ENCODE measurements around the gene TOMM40L. TPM values are rescaled to one million over a fixed set of nuclear protein-coding genes. Genes with fewer than 3 reads are reported as not detected.

The TOMM40L gene
- total and polyA plus RNA-seq, 2 donors (not counting 1 experiment from before 2014, with no cell fraction given), result 11.1 to 11.7 TPM

DNA sequence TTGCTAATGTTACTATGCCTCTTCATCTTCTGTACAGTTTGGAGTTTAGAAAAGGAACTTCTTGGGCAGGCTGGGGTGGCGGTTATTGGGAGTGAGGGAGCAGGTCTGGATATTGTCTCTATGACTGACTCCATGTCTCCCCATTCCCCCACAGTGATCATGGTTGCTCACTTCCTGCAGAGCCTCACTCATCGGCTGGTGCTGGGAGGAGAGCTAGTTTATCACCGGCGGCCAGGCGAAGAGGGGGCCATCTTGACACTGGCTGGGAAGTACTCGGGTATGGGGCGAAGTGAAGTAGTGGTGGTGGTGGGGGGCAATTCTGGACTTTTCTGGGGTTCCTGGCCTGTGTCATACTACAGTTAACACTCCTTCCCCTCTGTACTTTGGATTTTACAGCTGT lies 2.2 kb downstream of the TOMM40L start:
- H3K27ac ChIP-seq (ENCODE audit: insufficient read depth, low read length), result no peak overlapping the region
- no peak overlapping the region for H2AFZ ChIP-seq (ENCODE audit: low read length)
- no peaks in the 10 kb centered on the region for H3K9me3 ChIP-seq (ENCODE audit: control insufficient read depth, insufficient read depth, low read depth, low read length)
- no peak overlapping the region for H3K4me3 ChIP-seq (replicated peaks in 1 of 4; ENCODE audit: control extremely low read depth in 1 of 4, insufficient read depth in 1 of 4, low read depth in 3 of 4, low read length in 4 of 4)
- H3K27me3 ChIP-seq (ENCODE audit: control insufficient read depth, insufficient read depth, low read length), result no peaks in the 10 kb centered on the region
- H4K20me1 ChIP-seq (ENCODE audit: control insufficient read depth, extremely low read depth, insufficient read depth, low read length), result no peaks in the 10 kb centered on the region
- no peak for TF ChIP-seq CTCF (conservative IDR thresholded peaks at IDR 0.05 in 1 of 2, IDR thresholded peaks at IDR 0.05 in 1 of 2; ENCODE audit: low read depth in 1 of 2, low read length in 2 of 2)
- TF ChIP-seq EZH2 (IDR thresholded peaks at IDR 0.05; ENCODE audit: low read length, missing control alignments), result no peak
- DNase-seq (ENCODE audit: low read depth in 2 of 2), result no peak
- no peaks in the 10 kb centered on the region for H3K79me2 ChIP-seq (ENCODE audit: control insufficient read depth, insufficient read depth, low read length)
- no peak overlapping the region for H3K9ac ChIP-seq (ENCODE audit: insufficient read depth, low read length)
- no peak overlapping the region for H3K4me2 ChIP-seq (ENCODE audit: extremely low read depth, insufficient read depth, low read length)
- peaks cover 6% of the 10 kb centered on the region for H3K4me1 ChIP-seq (ENCODE audit: control insufficient read depth, extremely low read depth, insufficient read depth, low read length)
- H3K36me3 ChIP-seq (ENCODE audit: control insufficient read depth, insufficient read depth, low read length), result peaks cover 8% of the 10 kb centered on the region

DNA sequence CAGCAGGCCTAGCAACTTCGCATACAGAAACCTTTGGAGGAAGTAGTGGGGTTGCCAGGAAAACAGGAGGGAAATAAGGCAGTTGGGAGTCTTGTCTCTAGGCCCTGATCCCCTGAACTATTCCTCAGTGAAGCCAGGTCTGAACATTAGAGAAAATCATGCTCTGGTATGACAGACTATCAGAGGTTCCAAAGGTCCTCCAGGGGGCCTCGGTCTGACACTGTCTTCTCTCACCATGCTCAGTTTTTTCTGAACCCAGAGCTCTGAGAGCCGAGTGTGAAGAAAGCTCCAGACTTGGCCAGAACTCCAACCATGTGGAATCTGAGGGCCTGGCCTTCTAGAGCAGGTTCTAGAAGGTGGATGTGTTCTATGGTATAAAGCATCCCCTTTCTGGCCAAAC lies 4.0 kb downstream of the TOMM40L start:
- no peak for DNase-seq (ENCODE audit: low read depth in 2 of 2)
- Histone ChIP-seq H3K4me2 (ENCODE audit: extremely low read depth, insufficient read depth, low read length) (no peak overlapping the region), H3K27ac (ENCODE audit: insufficient read depth, low read length) (no peak overlapping the region), H2AFZ (ENCODE audit: low read length) (no peak overlapping the region), H3K79me2 (ENCODE audit: control insufficient read depth, insufficient read depth, low read length) (no peaks in the 10 kb centered on the region), H3K9ac (ENCODE audit: insufficient read depth, low read length) (no peak overlapping the region), H3K36me3 (ENCODE audit: control insufficient read depth, insufficient read depth, low read length) (peaks cover 8% of the 10 kb centered on the region), H3K4me1 (ENCODE audit: control insufficient read depth, extremely low read depth, insufficient read depth, low read length) (peaks cover 6% of the 10 kb centered on the region), H3K9me3 (ENCODE audit: control insufficient read depth, insufficient read depth, low read depth, low read length) (no peaks in the 10 kb centered on the region), H3K27me3 (ENCODE audit: control insufficient read depth, insufficient read depth, low read length) (no peaks in the 10 kb centered on the region), H4K20me1 (ENCODE audit: control insufficient read depth, extremely low read depth, insufficient read depth, low read length) (no peaks in the 10 kb centered on the region), H3K4me3 (replicated peaks in 1 of 4; ENCODE audit: control extremely low read depth in 1 of 4, insufficient read depth in 1 of 4, low read depth in 3 of 4, low read length in 4 of 4) (no peak overlapping the region)
- no peak for TF ChIP-seq CTCF (conservative IDR thresholded peaks at IDR 0.05 in 1 of 2, IDR thresholded peaks at IDR 0.05 in 1 of 2; ENCODE audit: low read depth in 1 of 2, low read length in 2 of 2)
- no peak for TF ChIP-seq EZH2 (IDR thresholded peaks at IDR 0.05; ENCODE audit: low read length, missing control alignments)

GRCh38 chr1:161230762-161231161 lies 4.9 kb downstream of the TOMM40L start:
- Histone ChIP-seq H2AFZ (ENCODE audit: low read length) (no peak overlapping the region), H3K4me1 (ENCODE audit: control insufficient read depth, extremely low read depth, insufficient read depth, low read length) (peaks cover 6% of the 10 kb centered on the region), H3K79me2 (ENCODE audit: control insufficient read depth, insufficient read depth, low read length) (no peaks in the 10 kb centered on the region), H3K4me3 (replicated peaks in 1 of 4; ENCODE audit: control extremely low read depth in 1 of 4, insufficient read depth in 1 of 4, low read depth in 3 of 4, low read length in 4 of 4) (no peak overlapping the region), H3K27ac (ENCODE audit: insufficient read depth, low read length) (no peak overlapping the region), H3K9me3 (ENCODE audit: control insufficient read depth, insufficient read depth, low read depth, low read length) (no peaks in the 10 kb centered on the region), H3K9ac (ENCODE audit: insufficient read depth, low read length) (no peak overlapping the region), H3K27me3 (ENCODE audit: control insufficient read depth, insufficient read depth, low read length) (no peaks in the 10 kb centered on the region), H3K4me2 (ENCODE audit: extremely low read depth, insufficient read depth, low read length) (no peak overlapping the region), H3K36me3 (ENCODE audit: control insufficient read depth, insufficient read depth, low read length) (peaks cover 8% of the 10 kb centered on the region), H4K20me1 (ENCODE audit: control insufficient read depth, extremely low read depth, insufficient read depth, low read length) (no peaks in the 10 kb centered on the region)
- no peak for DNase-seq (ENCODE audit: low read depth in 2 of 2)
- no peak for TF ChIP-seq EZH2 (IDR thresholded peaks at IDR 0.05; ENCODE audit: low read length, missing control alignments)
- TF ChIP-seq CTCF (conservative IDR thresholded peaks at IDR 0.05 in 1 of 2, IDR thresholded peaks at IDR 0.05 in 1 of 2; ENCODE audit: low read depth in 1 of 2, low read length in 2 of 2), result no peak
